Skeletal muscle cell (primary cell): ENCODE results near the gene SNX22.

Source experiments
- DNase-seq: peaks from one replicate; pipeline ENCODE4 v3.0.0-alpha.2; 2010; ENCODE audit warnings: low read depth
- H3K4me3 ChIP-seq: 2 replicates; pipeline ENCODE4 v1.5.1; 2011; ENCODE audit warnings: low read depth, mild to moderate bottlenecking, control low read depth, low read length, moderate library complexity

Gene SNX22

GRCh38 chr15:64132217-64132616 lies 19.3 kb upstream of the SNX22 start:
- DNase-seq, result no peak
- no peak overlapping the region for H3K4me3 ChIP-seq

GRCh38 chr15:64133623-64134344 lies 17.7 kb upstream of the SNX22 start:
- no peak for DNase-seq
- no peak overlapping the region for H3K4me3 ChIP-seq

GRCh38 chr15:64134345-64134829 lies 17.1 kb upstream of the SNX22 start:
- no peak overlapping the region for H3K4me3 ChIP-seq
- DNase-seq, result no peak

GRCh38 chr15:64136347-64136746 lies 15.2 kb upstream of the SNX22 start:
- H3K4me3 ChIP-seq, result no peak overlapping the region
- DNase-seq, result no peak

GRCh38 chr15:64137226-64137833 lies 14.2 kb upstream of the SNX22 start:
- no peak for DNase-seq
- no peak overlapping the region for H3K4me3 ChIP-seq

- no peak for DNase-seq
- H3K4me3 ChIP-seq, result no peak overlapping the region
Measured at GRCh38 chr15:64138331-64138941, 13.1 kb upstream of the SNX22 start.

GRCh38 chr15:64141798-64142512 lies 9.6 kb upstream of the SNX22 start:
- DNase-seq, result no peak
- no peak overlapping the region for H3K4me3 ChIP-seq

GRCh38 chr15:64143276-64143675 lies 8.3 kb upstream of the SNX22 start:
- no peak for DNase-seq
- H3K4me3 ChIP-seq, result no peak overlapping the region

GRCh38 chr15:64144192-64144564 lies 7.4 kb upstream of the SNX22 start:
- H3K4me3 ChIP-seq, result no peak overlapping the region
- DNase-seq, result no peak

GRCh38 chr15:64144565-64145281 lies 6.8 kb upstream of the SNX22 start:
- H3K4me3 ChIP-seq, result no peak overlapping the region
- no peak for DNase-seq

- no peak for DNase-seq
Measured at GRCh38 chr15:64146041-64146440, 5.5 kb upstream of the SNX22 start.

GRCh38 chr15:64146520-64146884 lies 5.0 kb upstream of the SNX22 start:
- no peak for DNase-seq
- H3K4me3 ChIP-seq, result no peak overlapping the region

More at GRCh38 chr15:64146041-64146440, 5.5 kb upstream of the SNX22 start:
- no peak overlapping the region for H3K4me3 ChIP-seq

GRCh38 chr15:64146885-64147681 lies 4.4 kb upstream of the SNX22 start:
- DNase-seq, result no peak
- H3K4me3 ChIP-seq, result no peak overlapping the region

GRCh38 chr15:64148168-64148567 lies 3.4 kb upstream of the SNX22 start:
- no peak overlapping the region for H3K4me3 ChIP-seq

GRCh38 chr15:64148581-64148980 lies 3.0 kb upstream of the SNX22 start:
- DNase-seq, result no peak

More at GRCh38 chr15:64148168-64148567, 3.4 kb upstream of the SNX22 start:
- DNase-seq, result no peak

GRCh38 chr15:64149424-64149823 lies 2.1 kb upstream of the SNX22 start:
- DNase-seq, result no peak
- H3K4me3 ChIP-seq, result no peak overlapping the region

More at GRCh38 chr15:64148581-64148980, 3.0 kb upstream of the SNX22 start:
- H3K4me3 ChIP-seq, result no peak overlapping the region

GRCh38 chr15:64149893-64150578 lies 1.5 kb upstream of the SNX22 start:
- no peak for DNase-seq
- H3K4me3 ChIP-seq, result no peak overlapping the region
